HL-60 (cell line): ENCODE data around the gene CACNA1I.

Source experiments
- GABPA ChIP-seq: IDR thresholded peaks from 2 replicates; pipeline ENCODE4 v1.6.1; 2012; ENCODE audit warnings: low read depth
- POLR2AphosphoS5 ChIP-seq: IDR thresholded peaks from 2 replicates; pipeline ENCODE4 v1.6.1; 2012; ENCODE audit warnings: low read depth
- SPI1 ChIP-seq: IDR thresholded peaks from 2 replicates; pipeline ENCODE4 v1.6.1; 2012; ENCODE audit warnings: low read depth, mild to moderate bottlenecking, borderline replicate concordance
- TF ChIP-seq, protein P1 (sequence below): IDR thresholded peaks from one replicate; pipeline ENCODE4 v1.5.1; 2011; ENCODE audit warnings: low read length, control low read depth, inconsistent platforms; ENCODE audit not compliant: insufficient read depth
- TF ChIP-seq, protein P2 (sequence below): IDR thresholded peaks from 2 replicates; pipeline ENCODE4 v1.6.1; 2012; ENCODE audit warnings: low read depth; ENCODE audit not compliant: insufficient replicate concordance

DNA sequence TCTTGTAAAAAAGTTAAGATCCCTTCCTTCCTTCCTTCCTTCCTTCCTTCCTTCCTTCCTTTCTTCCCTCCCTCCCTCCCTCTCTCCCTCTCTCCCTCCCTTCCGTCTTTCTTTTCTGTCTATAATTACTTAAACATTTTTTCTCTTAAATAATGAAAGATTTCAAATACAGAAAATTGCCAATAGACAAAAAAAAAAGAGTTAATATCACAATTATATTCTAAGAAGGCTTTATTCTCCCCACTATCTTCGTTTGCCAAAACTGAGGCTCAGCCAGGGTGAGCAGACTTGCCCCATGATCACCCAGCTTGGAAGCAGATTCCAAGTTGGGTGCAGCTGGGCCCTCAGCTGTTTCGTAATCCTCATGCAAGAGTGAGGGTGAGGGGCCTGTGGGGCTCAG, 327 bp upstream of the CACNA1I start:
- TF ChIP-seq, protein P1, sequence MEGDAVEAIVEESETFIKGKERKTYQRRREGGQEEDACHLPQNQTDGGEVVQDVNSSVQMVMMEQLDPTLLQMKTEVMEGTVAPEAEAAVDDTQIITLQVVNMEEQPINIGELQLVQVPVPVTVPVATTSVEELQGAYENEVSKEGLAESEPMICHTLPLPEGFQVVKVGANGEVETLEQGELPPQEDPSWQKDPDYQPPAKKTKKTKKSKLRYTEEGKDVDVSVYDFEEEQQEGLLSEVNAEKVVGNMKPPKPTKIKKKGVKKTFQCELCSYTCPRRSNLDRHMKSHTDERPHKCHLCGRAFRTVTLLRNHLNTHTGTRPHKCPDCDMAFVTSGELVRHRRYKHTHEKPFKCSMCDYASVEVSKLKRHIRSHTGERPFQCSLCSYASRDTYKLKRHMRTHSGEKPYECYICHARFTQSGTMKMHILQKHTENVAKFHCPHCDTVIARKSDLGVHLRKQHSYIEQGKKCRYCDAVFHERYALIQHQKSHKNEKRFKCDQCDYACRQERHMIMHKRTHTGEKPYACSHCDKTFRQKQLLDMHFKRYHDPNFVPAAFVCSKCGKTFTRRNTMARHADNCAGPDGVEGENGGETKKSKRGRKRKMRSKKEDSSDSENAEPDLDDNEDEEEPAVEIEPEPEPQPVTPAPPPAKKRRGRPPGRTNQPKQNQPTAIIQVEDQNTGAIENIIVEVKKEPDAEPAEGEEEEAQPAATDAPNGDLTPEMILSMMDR: no peak
- TF ChIP-seq, protein P2, sequence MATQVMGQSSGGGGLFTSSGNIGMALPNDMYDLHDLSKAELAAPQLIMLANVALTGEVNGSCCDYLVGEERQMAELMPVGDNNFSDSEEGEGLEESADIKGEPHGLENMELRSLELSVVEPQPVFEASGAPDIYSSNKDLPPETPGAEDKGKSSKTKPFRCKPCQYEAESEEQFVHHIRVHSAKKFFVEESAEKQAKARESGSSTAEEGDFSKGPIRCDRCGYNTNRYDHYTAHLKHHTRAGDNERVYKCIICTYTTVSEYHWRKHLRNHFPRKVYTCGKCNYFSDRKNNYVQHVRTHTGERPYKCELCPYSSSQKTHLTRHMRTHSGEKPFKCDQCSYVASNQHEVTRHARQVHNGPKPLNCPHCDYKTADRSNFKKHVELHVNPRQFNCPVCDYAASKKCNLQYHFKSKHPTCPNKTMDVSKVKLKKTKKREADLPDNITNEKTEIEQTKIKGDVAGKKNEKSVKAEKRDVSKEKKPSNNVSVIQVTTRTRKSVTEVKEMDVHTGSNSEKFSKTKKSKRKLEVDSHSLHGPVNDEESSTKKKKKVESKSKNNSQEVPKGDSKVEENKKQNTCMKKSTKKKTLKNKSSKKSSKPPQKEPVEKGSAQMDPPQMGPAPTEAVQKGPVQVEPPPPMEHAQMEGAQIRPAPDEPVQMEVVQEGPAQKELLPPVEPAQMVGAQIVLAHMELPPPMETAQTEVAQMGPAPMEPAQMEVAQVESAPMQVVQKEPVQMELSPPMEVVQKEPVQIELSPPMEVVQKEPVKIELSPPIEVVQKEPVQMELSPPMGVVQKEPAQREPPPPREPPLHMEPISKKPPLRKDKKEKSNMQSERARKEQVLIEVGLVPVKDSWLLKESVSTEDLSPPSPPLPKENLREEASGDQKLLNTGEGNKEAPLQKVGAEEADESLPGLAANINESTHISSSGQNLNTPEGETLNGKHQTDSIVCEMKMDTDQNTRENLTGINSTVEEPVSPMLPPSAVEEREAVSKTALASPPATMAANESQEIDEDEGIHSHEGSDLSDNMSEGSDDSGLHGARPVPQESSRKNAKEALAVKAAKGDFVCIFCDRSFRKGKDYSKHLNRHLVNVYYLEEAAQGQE: no peak
- TF ChIP-seq SPI1: no peak
- no peak for TF ChIP-seq POLR2AphosphoS5
- no peak for TF ChIP-seq GABPA
